Spleen (tissue), 11 donors: ENCODE results near the gene MAGI2. TPM values are rescaled to one million over a fixed set of nuclear protein-coding genes. Genes with fewer than 3 reads are reported as not detected.

Source experiments
- DNase-seq: peaks from one replicate; pipeline ENCODE4 v3.0.0-alpha.2; 2020
- H3K27ac ChIP-seq, 8 donors: fragments of 200-600 bp; sonication (generic) in 7 of 8; 1 replicate in 4 of 8; 2 replicates in 4 of 8; pipeline versions ENCODE4 v1.5.0 to v1.8.0; 2016 to 2021; ENCODE audit warnings: inconsistent platforms in 4 of 8, mild to moderate bottlenecking in 4 of 8, moderate library complexity in 1 of 8
- H3K27me3 ChIP-seq, 7 donors: fragments of 200-600 bp; sonication (generic) in 6 of 7; replicated peaks in 1 of 7; 1 replicate in 4 of 7; 2 replicates in 3 of 7; pipeline versions ENCODE4 v1.5.0 to v1.8.0; 2016 to 2021; ENCODE audit warnings: inconsistent platforms in 3 of 7, mild to moderate bottlenecking in 1 of 7
- H3K36me3 ChIP-seq, 6 donors: fragments of 200-600 bp; sonication (generic) in 5 of 6; 1 replicate in 4 of 6; 2 replicates in 2 of 6; pipeline versions ENCODE4 v1.5.0 to v1.8.0; 2016 to 2021; ENCODE audit warnings: inconsistent platforms in 2 of 6
- H3K4me1 ChIP-seq, 6 donors: fragments of 200-600 bp; sonication (generic) in 5 of 6; 1 replicate in 3 of 6; 2 replicates in 3 of 6; pipeline versions ENCODE4 v1.5.0 to v1.8.0; 2016 to 2021; ENCODE audit warnings: inconsistent platforms in 3 of 6
- H3K4me3 ChIP-seq, 8 donors: fragments of 200-600 bp; sonication (generic) in 7 of 8; 1 replicate in 4 of 8; 2 replicates in 4 of 8; pipeline versions ENCODE4 v1.5.0 to v1.8.0; 2016 to 2021; ENCODE audit warnings: inconsistent platforms in 4 of 8, mild to moderate bottlenecking in 4 of 8, moderate library complexity in 2 of 8
- H3K9me3 ChIP-seq, 8 donors: fragments of 200-600 bp; sonication (generic) in 7 of 8; 1 replicate in 4 of 8; 2 replicates in 4 of 8; pipeline versions ENCODE4 v1.5.0 to v1.8.0; 2016 to 2021; ENCODE audit warnings: inconsistent platforms in 4 of 8
- CTCF ChIP-seq, 11 experiments: fragments of 200-600 bp in 7 of 11; fragments of 450-650 bp in 4 of 11; sonication (generic) in 4 of 11; IDR thresholded peaks in 8 of 11; conservative IDR thresholded peaks in 3 of 11; 1 replicate in 7 of 11; 2 replicates in 4 of 11; pipeline versions ENCODE4 v1.4.0 to v1.8.0; 2016 to 2021; ENCODE audit warnings: antibody characterized with exemption in 11 of 11, inconsistent platforms in 4 of 11, mild to moderate bottlenecking in 1 of 11
- POLR2A ChIP-seq, 3 donors: fragments of 450-650 bp; IDR thresholded peaks; one replicate each; pipeline ENCODE4 v1.5.1; 2017; ENCODE audit warnings: antibody characterized with exemption in 3 of 3, mild to moderate bottlenecking in 1 of 3
- POLR2AphosphoS5 ChIP-seq, 3 donors: sonication (generic); formaldehyde crosslinking; IDR thresholded peaks; one replicate each; pipeline ENCODE4 v1.5.1; 2017; ENCODE audit warnings: antibody characterized with exemption in 3 of 3
- WGBS, 5 donors: extraction: QIAGEN DNeasy Blood & Tissue Kit in 3 of 5; methylation state at CpG; one replicate each; pipeline versions ENCODE4 v1.1.5 to v1.1.7; 2013 to 2018; 5-methylcytosine and 5-hydroxymethylcytosine counted together
- intact Hi-C: fragments of 100-400 bp; cut with DNase I; formaldehyde crosslinking; loops from one replicate; pipeline ENCODE4 v1.15.0; 2023; ENCODE audit warnings: low total_unique reads
- polyA plus RNA-seq, 3 donors: library from polyadenylated mRNA; stranded (reverse); fragments of 200-250 nt; gene quantifications; one replicate each; pipeline ENCODE4 v1.2.1, GENCODE V29; 2013
- total RNA-seq, 7 donors: library from RNA; depleted of rRNA in 3 of 7; stranded (reverse); fragments of >200 nt in 3 of 7; fragmentation: NEBNext Ultra II Directional in 4 of 7; extraction: Animal tissue kit (Norgen Biotek cat#: 25700) in 4 of 7; gene quantifications; one replicate each; pipeline versions ENCODE4 v1.1.0 to v1.2.1, GENCODE V29; 2016 to 2021
- donor health status: healthy with polysubstance abuse.
- donor health status: DM: no; HTN: no; CAD: no; lungs with moderate emphysema.
- donor health status: DM: no; HTN: no; CAD: no.
- donor health status: Bipolar disorder and iron deficiency.
- donor health status: healthy.
- donor health status: DM: no; HTN: no; CAD: no.
- donor health status: DM: yes; HTN: yes; CAD: no.

MAGI2 gene
- total and polyA plus RNA-seq, 10 donors = 0.74 to 18.1 (median 11.1) TPM

GRCh38 chr7:78501064-78501463, 952.4 kb downstream of the MAGI2 start:
- intact Hi-C loops = no loop called here
- WGBS, 5 donors = 87 to 95% (median 95%) methylated on average over 2 of the region's 2 CpGs

GRCh38 chr7:78499971-78500370, 953.5 kb downstream of the MAGI2 start:
- Histone ChIP-seq H3K36me3 (no peaks in the 10 kb centered on the region), H3K4me3 (no peak overlapping the region), H3K27ac (no peak overlapping the region), H3K9me3 (no peaks in the 10 kb centered on the region), H3K27me3 (no peaks in the 10 kb centered on the region), H3K4me1 (no peaks in the 10 kb centered on the region)
- TF ChIP-seq CTCF (IDR thresholded peaks at IDR 0.05 in 8 of 11, conservative IDR thresholded peaks at IDR 0.05 in 3 of 11) (no peak), POLR2A (IDR thresholded peaks at IDR 0.05) (no peak), POLR2AphosphoS5 (IDR thresholded peaks at IDR 0.05) (no peak)
- DNase-seq = no peak
- intact Hi-C loops = no loop called here
- WGBS, 5 donors = 85 to 100% (median 95%) methylated on average over 2 of the region's 2 CpGs

More at GRCh38 chr7:78501064-78501463, 952.4 kb downstream of the MAGI2 start:
- Histone ChIP-seq H3K9me3 (no peaks in the 10 kb centered on the region), H3K36me3 (no peaks in the 10 kb centered on the region), H3K4me3 (no peak overlapping the region), H3K27me3 (no peaks in the 10 kb centered on the region), H3K27ac (no peak overlapping the region), H3K4me1 (no peaks in the 10 kb centered on the region)
- TF ChIP-seq POLR2AphosphoS5 (IDR thresholded peaks at IDR 0.05) (no peak), POLR2A (IDR thresholded peaks at IDR 0.05) (no peak), CTCF (IDR thresholded peaks at IDR 0.05 in 8 of 11, conservative IDR thresholded peaks at IDR 0.05 in 3 of 11) (no peak)
- DNase-seq = no peak

- Histone ChIP-seq H3K36me3 (no peaks in the 10 kb centered on the region), H3K27ac (no peak overlapping the region), H3K27me3 (no peaks in the 10 kb centered on the region), H3K4me1 (no peaks in the 10 kb centered on the region), H3K9me3 (no peaks in the 10 kb centered on the region), H3K4me3 (no peak overlapping the region)
- intact Hi-C loops = no loop called here
- TF ChIP-seq CTCF (IDR thresholded peaks at IDR 0.05 in 8 of 11, conservative IDR thresholded peaks at IDR 0.05 in 3 of 11) = no peak
- TF ChIP-seq POLR2AphosphoS5 (IDR thresholded peaks at IDR 0.05) = no peak
- no peak for TF ChIP-seq POLR2A (IDR thresholded peaks at IDR 0.05)
- WGBS, 5 donors = 86 to 92% (median 87%) methylated on average over 2 of the region's 2 CpGs
- DNase-seq = no peak
Observed at GRCh38 chr7:78499283-78499682, 954.2 kb downstream of the MAGI2 start.

- Histone ChIP-seq H3K9me3 (no peaks in the 10 kb centered on the region), H3K4me3 (no peak overlapping the region), H3K4me1 (no peaks in the 10 kb centered on the region), H3K27me3 (no peaks in the 10 kb centered on the region), H3K27ac (no peak overlapping the region), H3K36me3 (no peaks in the 10 kb centered on the region)
- 75 to 85% (median 81%) methylated on average over 4 of the region's 4 CpGs for WGBS, 5 donors
- intact Hi-C loops = no loop called here
- no peak for DNase-seq
- TF ChIP-seq CTCF (IDR thresholded peaks at IDR 0.05 in 8 of 11, conservative IDR thresholded peaks at IDR 0.05 in 3 of 11) (no peak), POLR2AphosphoS5 (IDR thresholded peaks at IDR 0.05) (no peak), POLR2A (IDR thresholded peaks at IDR 0.05) (no peak)
Observed at GRCh38 chr7:78497728-78498427, 955.6 kb downstream of the MAGI2 start.
